ENCODE results near the gene SLC2A4RG. TPM values are rescaled to one million over a fixed set of nuclear protein-coding genes. Genes with fewer than 3 reads are reported as not detected.

The SLC2A4RG gene
- 100 to 1,000 TPM in 2 of 3 donors, 10 to 100 TPM in 1; 65.7 to 124 (median 123) TPM for polyA plus RNA-seq (ENCODE audit: insufficient read length in 3 of 3)
- long read RNA-seq, donor 1, transcript SLC2A4RG-201 (8 exons, 1,731 nt): major isoform, 15 of 26 reads
- long read RNA-seq, donor 1, partial matches to known transcripts: 9 of 26 reads
- long read RNA-seq, donor 1, other reads (novel, unspliced or antisense): 0 of 26 reads
- long read RNA-seq, donor 2, transcript SLC2A4RG-201 (8 exons, 1,731 nt): major isoform, 13 of 59 reads
- long read RNA-seq, donor 2, partial matches to known transcripts: 44 of 59 reads
- long read RNA-seq, donor 2, other reads (novel, unspliced or antisense): 0 of 59 reads
- long read RNA-seq, donor 3, transcript SLC2A4RG-201 (8 exons, 1,731 nt): major isoform, 31 of 63 reads
- long read RNA-seq, donor 3, partial matches to known transcripts: 28 of 63 reads
- long read RNA-seq, donor 3, other reads (novel, unspliced or antisense): 0 of 63 reads
- long read RNA-seq, donor 4, transcript SLC2A4RG-201 (8 exons, 1,731 nt): major isoform, 18 of 33 reads
- long read RNA-seq, donor 4, partial matches to known transcripts: 15 of 33 reads
- long read RNA-seq, donor 4, other reads (novel, unspliced or antisense): 0 of 33 reads
- long read RNA-seq, donor 5, transcript SLC2A4RG-201 (8 exons, 1,731 nt): major isoform, 42 of 75 reads
- long read RNA-seq, donor 5, partial matches to known transcripts: 32 of 75 reads
- long read RNA-seq, donor 5, other reads (novel, unspliced or antisense): 0 of 75 reads
- long read RNA-seq, donor 6, transcript SLC2A4RG-201 (8 exons, 1,731 nt): major isoform, 11 of 21 reads
- long read RNA-seq, donor 6, partial matches to known transcripts: 7 of 21 reads
- long read RNA-seq, donor 6, other reads (novel, unspliced or antisense): 0 of 21 reads
- long read RNA-seq, donor 7, transcript SLC2A4RG-201 (8 exons, 1,731 nt): major isoform, 8 of 28 reads
- long read RNA-seq, donor 7, partial matches to known transcripts: 17 of 28 reads
- long read RNA-seq, donor 7, other reads (novel, unspliced or antisense): 0 of 28 reads
- long read RNA-seq, donor 8, transcript SLC2A4RG-201 (8 exons, 1,731 nt): major isoform, 38 of 179 reads
- long read RNA-seq, donor 8, partial matches to known transcripts: 133 of 179 reads
- long read RNA-seq, donor 8, other reads (novel, unspliced or antisense): 7 of 179 reads
- long read RNA-seq, donor 9, transcript SLC2A4RG-201 (8 exons, 1,731 nt): major isoform, 20 of 46 reads
- long read RNA-seq, donor 9, partial matches to known transcripts: 24 of 46 reads
- long read RNA-seq, donor 9, other reads (novel, unspliced or antisense): 0 of 46 reads
- long read RNA-seq, donor 10, transcript SLC2A4RG-201 (8 exons, 1,731 nt): major isoform, 13 of 24 reads
- long read RNA-seq, donor 10, partial matches to known transcripts: 10 of 24 reads
- long read RNA-seq, donor 10, other reads (novel, unspliced or antisense): 0 of 24 reads
- long read RNA-seq, donor 11, transcript SLC2A4RG-201 (8 exons, 1,731 nt): major isoform, 15 of 39 reads
- long read RNA-seq, donor 11, partial matches to known transcripts: 23 of 39 reads
- long read RNA-seq, donor 11, other reads (novel, unspliced or antisense): 0 of 39 reads
- long read RNA-seq, donor 12, transcript SLC2A4RG-201 (8 exons, 1,731 nt): major isoform, 6 of 7 reads
- long read RNA-seq, donor 12, partial matches to known transcripts: 0 of 7 reads
- long read RNA-seq, donor 12, other reads (novel, unspliced or antisense): 0 of 7 reads
- long read RNA-seq, donor 13, transcript SLC2A4RG-208 (2 exons, 502 nt): minor isoform, 6 of 123 reads
- long read RNA-seq, donor 13, transcript SLC2A4RG-201 (8 exons, 1,731 nt): major isoform, 36 of 123 reads
- long read RNA-seq, donor 13, partial matches to known transcripts: 80 of 123 reads
- long read RNA-seq, donor 13, other reads (novel, unspliced or antisense): 0 of 123 reads
- long read RNA-seq, donor 14, transcript SLC2A4RG-201 (8 exons, 1,731 nt): major isoform, 25 of 38 reads
- long read RNA-seq, donor 14, partial matches to known transcripts: 10 of 38 reads
- long read RNA-seq, donor 14, other reads (novel, unspliced or antisense): 0 of 38 reads
- long read RNA-seq, donor 15, transcript SLC2A4RG-201 (8 exons, 1,731 nt): major isoform, 9 of 23 reads
- long read RNA-seq, donor 15, partial matches to known transcripts: 14 of 23 reads
- long read RNA-seq, donor 15, other reads (novel, unspliced or antisense): 0 of 23 reads
- long read RNA-seq, donor 16, transcript SLC2A4RG-201 (8 exons, 1,731 nt): major isoform, 40 of 125 reads
- long read RNA-seq, donor 16, partial matches to known transcripts: 72 of 125 reads
- long read RNA-seq, donor 16, other reads (novel, unspliced or antisense): 8 of 125 reads

GRCh38 chr20:63739130-63740069 lies at the start of gene SLC2A4RG:
SLC2A4RG (plus strand) TSS chr20:63739776; CDS start chr20:63739913, 137 bp downstream.
- DNase-seq (ENCODE audit: extremely low read depth in 1 of 11, low read depth in 9 of 11, low spot score in 4 of 11): peak; percentile 52 to 87 (median 74)

GRCh38 chr20:63690003-63690897 lies 49.3 kb upstream of the SLC2A4RG start:
- DNase-seq (ENCODE audit: extremely low read depth in 1 of 11, low read depth in 9 of 11, low spot score in 4 of 11): no peak

- DNase-seq (ENCODE audit: extremely low read depth in 1 of 11, low read depth in 9 of 11, low spot score in 4 of 11): no peak
Measured at GRCh38 chr20:63690898-63691710, 48.5 kb upstream of the SLC2A4RG start.

GRCh38 chr20:63691711-63692435 lies 47.7 kb upstream of the SLC2A4RG start:
- DNase-seq (ENCODE audit: extremely low read depth in 1 of 11, low read depth in 9 of 11, low spot score in 4 of 11): no peak

- no peak for DNase-seq (ENCODE audit: extremely low read depth in 1 of 11, low read depth in 9 of 11, low spot score in 4 of 11)
Measured at GRCh38 chr20:63692436-63693082, 47.0 kb upstream of the SLC2A4RG start.

GRCh38 chr20:63693083-63693732 lies 46.4 kb upstream of the SLC2A4RG start:
- DNase-seq (ENCODE audit: extremely low read depth in 1 of 11, low read depth in 9 of 11, low spot score in 4 of 11): no peak

GRCh38 chr20:63693733-63694583 lies 45.6 kb upstream of the SLC2A4RG start:
- no peak for DNase-seq (ENCODE audit: extremely low read depth in 1 of 11, low read depth in 9 of 11, low spot score in 4 of 11)

GRCh38 chr20:63694584-63695423 lies 44.8 kb upstream of the SLC2A4RG start:
- DNase-seq (ENCODE audit: extremely low read depth in 1 of 11, low read depth in 9 of 11, low spot score in 4 of 11): no peak

- no peak for DNase-seq (ENCODE audit: extremely low read depth in 1 of 11, low read depth in 9 of 11, low spot score in 4 of 11)
Measured at GRCh38 chr20:63695424-63696305, 43.9 kb upstream of the SLC2A4RG start.

GRCh38 chr20:63696306-63696627 lies 43.3 kb upstream of the SLC2A4RG start:
- peak in 3 of 11 donors; percentile 37 to 43 (median 41) for DNase-seq (ENCODE audit: extremely low read depth in 1 of 11, low read depth in 9 of 11, low spot score in 4 of 11)
